SU-DHL-6 (cell line): Measurements from ENCODE around the gene CADM2.

ENCODE experiments used
- H2AFZ ChIP-seq: fragments of 200-600 bp; sonication (generic); 2 replicates; pipeline ENCODE4 v1.6.1; 2014; ENCODE audit warnings: low read depth, mild to moderate bottlenecking, moderate library complexity, mixed read lengths, antibody characterized with exemption, low read length; ENCODE audit not compliant: severe bottlenecking
- H3F3A ChIP-seq: fragments of 200-600 bp; shearing (Covaris generic); 2 replicates; pipeline ENCODE4 v1.6.0; 2016; ENCODE audit warnings: antibody characterized with exemption, mild to moderate bottlenecking; ENCODE audit not compliant: insufficient read depth
- H3K27ac ChIP-seq: fragments of 200-600 bp; sonication (generic); 2 replicates; pipeline ENCODE4 v1.5.1; 2016; ENCODE audit warnings: low read depth, mild to moderate bottlenecking, low read length, moderate library complexity, mixed read lengths
- H3K27me3 ChIP-seq: fragments of 200-600 bp; sonication (generic), shearing (Covaris generic); 2 replicates; pipeline ENCODE4 v1.6.0; 2014; ENCODE audit warnings: mild to moderate bottlenecking, low read length
- H3K36me3 ChIP-seq: fragments of 200-600 bp; sonication (generic); 2 replicates; pipeline ENCODE4 v1.6.1; 2014; ENCODE audit warnings: mild to moderate bottlenecking, low read length, mixed read lengths
- H3K4me2 ChIP-seq: fragments of 300-600, 200-600 bp; shearing (Covaris generic), sonication (generic); 2 replicates; pipeline ENCODE4 v1.6.0; 2014; ENCODE audit warnings: low read length, low read depth, mild to moderate bottlenecking; ENCODE audit not compliant: poor library complexity, severe bottlenecking
- H3K4me3 ChIP-seq: fragments of 200-600 bp; sonication (generic); 2 replicates; pipeline ENCODE4 v1.5.1; 2014; ENCODE audit warnings: antibody characterized with exemption, low read length, mild to moderate bottlenecking, mixed read lengths; ENCODE audit not compliant: insufficient read depth, poor library complexity, severe bottlenecking
- H3K79me2 ChIP-seq: fragments of 200-600 bp; sonication (generic); 2 replicates; pipeline ENCODE4 v1.6.1; 2014; ENCODE audit warnings: mild to moderate bottlenecking, low read length, moderate library complexity; ENCODE audit not compliant: insufficient read depth
- H3K9ac ChIP-seq: fragments of 200-600 bp; sonication (generic); 2 replicates; pipeline ENCODE4 v1.7.0; 2014; ENCODE audit warnings: mild to moderate bottlenecking, low read length
- H3K9me2 ChIP-seq: fragments of 200-600 bp; sonication (generic); replicated peaks from 2 replicates; pipeline ENCODE4 v1.6.1; 2014; ENCODE audit warnings: low read length; ENCODE audit not compliant: insufficient read depth
- H3K9me3 ChIP-seq: fragments of 200-600 bp; sonication (generic); 2 replicates; pipeline ENCODE4 v1.6.1; 2014; ENCODE audit warnings: low read length, mixed read lengths; ENCODE audit not compliant: insufficient read depth
- H4K20me1 ChIP-seq: fragments of 200-600 bp; sonication (generic); 2 replicates; pipeline ENCODE4 v1.6.1; 2014; ENCODE audit warnings: low read depth, mild to moderate bottlenecking, antibody characterized with exemption, low read length, moderate library complexity, mixed read lengths
- CTCF ChIP-seq: fragments of 200-600 bp; sonication (generic); IDR thresholded peaks from one replicate; pipeline ENCODE4 v1.5.1; 2017; ENCODE audit warnings: antibody characterized with exemption, mild to moderate bottlenecking, low read length, moderate library complexity; ENCODE audit not compliant: insufficient read depth, poor library complexity, severe bottlenecking
- EZH2phosphoT487 ChIP-seq: fragments of 200-600 bp; sonication (generic), shearing (Covaris generic); conservative IDR thresholded peaks from 2 replicates; pipeline ENCODE4 v1.6.1; 2018; ENCODE audit warnings: mild to moderate bottlenecking, antibody characterized with exemption, low read length, moderate library complexity, mixed read lengths

Gene CADM2

GRCh38 chr3:85867072-85867471 is 908.3 kb downstream of the CADM2 start:
- H3K79me2 ChIP-seq = no peaks in the 10 kb centered on the region
- no peak for TF ChIP-seq CTCF
- no peak for TF ChIP-seq EZH2phosphoT487
- H3K9me2 ChIP-seq = no peaks in the 10 kb centered on the region
- H3K9ac ChIP-seq = no peak overlapping the region
- H2AFZ ChIP-seq = no peak overlapping the region
- no peaks in the 10 kb centered on the region for H3K27me3 ChIP-seq
- H3F3A ChIP-seq = no peaks in the 10 kb centered on the region
- H3K27ac ChIP-seq = no peak overlapping the region
- H4K20me1 ChIP-seq = no peaks in the 10 kb centered on the region
- no peak overlapping the region for H3K4me3 ChIP-seq
- no peak overlapping the region for H3K4me2 ChIP-seq
- no peaks in the 10 kb centered on the region for H3K9me3 ChIP-seq
- no peaks in the 10 kb centered on the region for H3K36me3 ChIP-seq

- Histone ChIP-seq H4K20me1 (no peaks in the 10 kb centered on the region), H3K9me2 (no peaks in the 10 kb centered on the region), H3K9ac (no peak overlapping the region), H3K27ac (no peak overlapping the region), H3K79me2 (no peaks in the 10 kb centered on the region), H3K4me2 (no peak overlapping the region), H3F3A (no peaks in the 10 kb centered on the region), H3K27me3 (no peaks in the 10 kb centered on the region), H2AFZ (no peak overlapping the region), H3K4me3 (no peak overlapping the region), H3K9me3 (no peaks in the 10 kb centered on the region), H3K36me3 (no peaks in the 10 kb centered on the region)
- TF ChIP-seq CTCF (no peak), EZH2phosphoT487 (no peak)
Measured at GRCh38 chr3:85875589-85875988, 916.8 kb downstream of the CADM2 start.

GRCh38 chr3:85877631-85878030 is 918.8 kb downstream of the CADM2 start:
- H3K27ac ChIP-seq = no peak overlapping the region
- no peaks in the 10 kb centered on the region for H3K27me3 ChIP-seq
- H3F3A ChIP-seq = no peaks in the 10 kb centered on the region
- no peaks in the 10 kb centered on the region for H3K79me2 ChIP-seq
- H3K4me3 ChIP-seq = no peak overlapping the region
- H3K9me2 ChIP-seq = no peaks in the 10 kb centered on the region
- TF ChIP-seq EZH2phosphoT487 (no peak), CTCF (no peak)
- no peaks in the 10 kb centered on the region for H3K9me3 ChIP-seq
- no peak overlapping the region for H3K9ac ChIP-seq
- no peaks in the 10 kb centered on the region for H4K20me1 ChIP-seq
- no peaks in the 10 kb centered on the region for H3K36me3 ChIP-seq
- H2AFZ ChIP-seq = no peak overlapping the region
- no peak overlapping the region for H3K4me2 ChIP-seq
